GM19397 (cell line): ENCODE data around the gene AGPAT2.

Experiments
- ATAC-seq: cut with Tn5 transposase; IDR thresholded peaks from one replicate; pipeline ENCODE4 v1.9.1; 2021; ENCODE audit warnings: mild to moderate bottlenecking, moderate library complexity; ENCODE audit not compliant: unreplicated experiment

AGPAT2 gene

DNA sequence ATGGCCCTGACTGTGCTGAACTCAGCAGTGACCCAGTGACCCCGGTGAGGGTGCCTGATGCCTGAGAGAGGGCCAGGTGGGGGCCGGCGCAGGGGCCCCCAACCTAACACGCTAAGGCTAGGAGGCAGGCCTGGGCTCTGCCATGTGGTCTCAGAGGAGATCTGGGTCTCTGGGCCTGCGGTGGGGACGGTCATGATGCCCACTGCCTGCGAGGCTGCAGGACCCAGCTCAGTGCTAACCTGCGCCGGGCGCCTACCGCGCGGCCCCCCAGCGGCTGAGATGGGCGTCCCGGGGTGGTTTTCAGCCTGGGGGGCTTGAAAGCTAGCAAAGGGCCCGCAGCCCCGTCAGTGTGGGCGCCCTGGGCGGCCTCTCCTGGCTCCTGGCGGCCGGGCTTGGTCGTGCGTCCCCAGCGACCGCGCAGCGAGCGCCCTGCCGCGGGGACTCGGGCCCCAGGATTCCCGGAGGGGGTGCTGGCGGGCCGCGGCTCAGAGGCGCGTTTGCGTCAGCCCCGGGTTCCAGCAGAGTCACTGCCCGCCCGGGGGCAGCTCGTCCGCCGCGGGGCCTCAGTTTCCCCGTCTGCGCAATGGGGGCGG lies 22.1 kb downstream of the AGPAT2 start:
- ATAC-seq, result no peak

DNA sequence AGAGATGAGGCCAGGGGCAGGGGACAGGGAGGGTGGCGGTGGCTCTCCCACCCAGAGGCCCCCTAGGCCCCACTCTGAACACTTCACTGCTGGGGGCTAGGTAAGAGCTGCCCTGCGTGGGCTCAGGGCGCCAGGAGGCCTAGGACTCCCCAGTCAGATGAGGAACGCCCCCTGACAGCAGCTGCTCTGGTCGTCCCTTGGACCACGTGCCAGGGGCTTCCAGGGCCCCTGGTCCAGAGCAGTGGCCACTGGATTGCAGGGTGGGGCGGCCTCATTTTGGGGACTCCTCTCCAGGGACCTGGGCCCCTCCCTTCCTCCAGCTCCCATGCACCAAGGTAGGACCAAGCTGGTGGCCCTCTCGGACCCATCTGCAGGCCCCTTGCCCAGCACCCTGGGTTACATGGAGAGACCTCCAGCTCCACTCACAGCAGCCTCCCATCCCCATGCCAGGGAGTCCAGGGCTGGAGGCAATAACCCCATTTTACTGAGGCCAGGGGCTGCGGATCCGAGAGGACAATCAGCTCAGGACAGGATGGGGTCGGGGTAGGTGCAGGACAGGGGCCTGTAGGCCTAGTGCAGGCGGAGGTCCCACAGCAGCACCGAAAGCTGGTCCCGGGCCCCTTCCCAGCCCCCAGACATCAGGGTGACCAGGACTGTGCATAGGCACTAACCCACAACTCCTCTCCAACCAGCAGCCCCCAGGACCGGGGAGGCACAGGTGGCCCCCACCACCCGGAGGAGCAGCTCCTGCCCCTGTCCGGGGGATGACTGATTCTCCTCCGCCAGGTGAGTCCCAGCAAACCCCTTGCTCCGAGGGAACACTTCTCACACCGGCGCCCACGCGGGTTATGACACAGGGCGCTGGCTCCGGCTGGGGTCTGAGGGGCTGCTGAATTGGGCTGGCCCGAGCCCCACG lies 23.0 kb downstream of the AGPAT2 start:
- ATAC-seq, result no peak

DNA sequence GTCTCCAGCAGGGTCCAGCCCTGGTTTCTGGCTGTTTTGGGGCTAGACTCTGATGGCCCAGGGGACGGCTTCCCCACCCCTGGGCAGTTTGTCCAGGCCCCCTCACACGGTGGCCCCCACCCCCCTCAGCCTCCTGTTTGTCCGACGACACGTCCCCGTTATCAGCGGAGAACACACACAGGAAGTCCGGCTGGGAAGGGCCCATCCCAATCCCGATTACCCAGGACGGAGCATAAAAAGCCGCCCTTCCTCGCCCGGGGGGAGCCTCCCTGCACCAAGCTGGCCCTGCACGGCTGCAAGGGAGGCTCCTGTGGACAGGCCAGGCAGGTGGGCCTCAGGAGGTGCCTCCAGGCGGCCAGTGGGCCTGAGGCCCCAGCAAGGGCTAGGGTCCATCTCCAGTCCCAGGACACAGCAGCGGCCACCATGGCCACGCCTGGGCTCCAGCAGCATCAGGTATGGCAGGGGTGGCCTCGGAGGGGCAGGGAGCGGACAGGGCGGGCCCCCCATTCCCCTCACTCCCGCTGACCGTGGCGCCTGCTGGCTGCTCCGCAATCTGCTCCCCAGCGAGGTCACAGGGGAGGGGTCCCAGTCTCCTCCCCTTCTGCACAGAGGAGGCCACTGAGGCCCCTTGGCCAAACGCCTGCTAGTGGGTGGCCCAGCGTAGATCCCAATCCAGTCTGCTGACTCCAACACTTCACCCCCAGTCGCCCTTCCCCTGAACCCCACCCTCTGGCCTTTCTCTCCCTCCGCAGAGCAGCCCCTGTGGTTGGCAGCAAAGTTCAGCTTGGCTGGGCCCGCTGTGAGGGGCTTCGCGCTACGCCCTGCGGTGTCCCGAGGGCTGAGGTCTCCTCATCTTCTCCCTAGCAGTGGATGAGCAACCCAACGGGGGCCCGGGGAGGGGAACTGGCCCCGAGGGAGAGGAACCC lies 24.3 kb downstream of the AGPAT2 start, which contains the start of gene EGFL7:
Gene EGFL7 (plus strand): TSS at position 261 of the 926 bp plus-strand sequence. CDS start 5,367 bp downstream, outside the sequence.
- ATAC-seq, result no peak

DNA sequence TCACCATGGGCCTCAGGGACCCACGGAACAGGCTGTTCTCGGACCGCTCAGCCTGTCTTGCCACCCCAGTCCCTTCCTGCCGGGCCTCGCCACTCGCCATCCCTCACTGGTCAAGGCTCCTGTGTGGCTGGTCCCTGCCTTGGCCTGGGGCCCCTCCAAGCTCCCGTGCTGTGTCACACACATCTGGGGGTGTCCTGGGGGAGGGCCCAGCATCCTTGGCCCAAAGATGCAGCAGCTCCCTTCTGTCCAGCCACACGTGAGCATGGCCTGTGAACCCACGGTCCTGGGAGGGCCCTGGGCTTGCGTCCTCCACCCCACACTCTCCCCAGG lies 25.0 kb downstream of the AGPAT2 start:
- no peak for ATAC-seq

DNA sequence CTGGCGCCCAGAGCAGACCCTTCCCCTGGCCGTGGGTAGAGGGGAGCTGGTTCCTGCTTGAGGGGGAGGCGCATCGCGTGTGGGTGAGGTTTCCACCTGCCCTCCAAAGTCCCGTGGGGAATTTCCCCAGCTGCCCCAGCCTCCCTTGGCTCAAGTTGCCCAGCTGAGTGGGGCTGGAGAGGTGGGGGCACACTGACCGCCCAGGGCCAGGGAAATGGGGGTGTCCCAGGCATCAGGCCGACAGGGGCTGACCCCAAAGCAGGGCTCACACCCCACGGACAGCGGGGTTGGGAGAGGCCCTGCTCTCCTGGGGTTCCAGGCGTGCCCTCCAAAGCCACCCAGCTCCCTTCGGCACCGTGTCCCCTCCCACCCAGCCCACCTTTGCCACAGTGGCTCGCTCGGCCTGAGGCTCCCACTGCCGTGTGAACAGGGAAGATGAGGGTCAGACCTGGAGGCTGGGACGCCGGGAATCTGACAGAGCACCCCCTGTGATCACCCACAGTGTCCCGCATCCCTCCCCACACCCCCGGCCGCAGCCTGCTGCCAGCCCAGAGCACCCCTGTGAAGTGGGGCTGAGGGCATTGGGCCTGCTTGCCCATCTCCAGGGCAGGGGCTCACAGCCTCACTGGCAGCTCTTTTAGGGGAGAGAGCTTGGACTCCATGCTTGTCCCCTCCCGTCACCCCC lies 25.5 kb downstream of the AGPAT2 start:
- no peak for ATAC-seq

DNA sequence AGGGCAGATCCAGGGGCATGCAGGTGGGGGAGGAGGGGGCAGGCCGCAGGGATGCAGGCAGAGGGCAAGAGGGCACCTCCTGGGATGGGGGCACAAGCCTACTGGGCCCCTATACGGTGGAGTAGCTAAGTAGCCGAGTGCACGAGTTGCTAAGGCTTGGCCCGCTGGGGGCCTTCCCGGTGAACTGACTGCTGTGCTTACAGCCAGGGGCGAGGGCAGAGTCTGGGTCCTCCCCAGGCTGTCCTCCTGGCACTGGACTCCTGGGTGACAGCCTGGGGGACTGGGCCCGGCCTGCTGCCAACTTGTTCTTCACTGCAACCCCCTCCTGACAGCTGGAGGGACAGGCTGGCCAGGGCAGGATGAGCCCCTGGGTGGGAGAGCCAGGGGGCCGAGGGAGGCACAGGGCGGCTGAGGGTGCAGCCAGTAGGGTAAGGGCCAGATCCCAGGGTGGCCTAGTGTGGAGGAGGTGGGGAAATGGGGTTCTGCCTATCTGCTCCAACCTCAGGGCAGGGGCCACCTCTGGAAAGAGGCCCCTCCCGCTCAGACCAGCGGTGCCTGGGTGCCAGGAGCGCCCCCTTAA lies 26.2 kb downstream of the AGPAT2 start:
- ATAC-seq, result no peak

DNA sequence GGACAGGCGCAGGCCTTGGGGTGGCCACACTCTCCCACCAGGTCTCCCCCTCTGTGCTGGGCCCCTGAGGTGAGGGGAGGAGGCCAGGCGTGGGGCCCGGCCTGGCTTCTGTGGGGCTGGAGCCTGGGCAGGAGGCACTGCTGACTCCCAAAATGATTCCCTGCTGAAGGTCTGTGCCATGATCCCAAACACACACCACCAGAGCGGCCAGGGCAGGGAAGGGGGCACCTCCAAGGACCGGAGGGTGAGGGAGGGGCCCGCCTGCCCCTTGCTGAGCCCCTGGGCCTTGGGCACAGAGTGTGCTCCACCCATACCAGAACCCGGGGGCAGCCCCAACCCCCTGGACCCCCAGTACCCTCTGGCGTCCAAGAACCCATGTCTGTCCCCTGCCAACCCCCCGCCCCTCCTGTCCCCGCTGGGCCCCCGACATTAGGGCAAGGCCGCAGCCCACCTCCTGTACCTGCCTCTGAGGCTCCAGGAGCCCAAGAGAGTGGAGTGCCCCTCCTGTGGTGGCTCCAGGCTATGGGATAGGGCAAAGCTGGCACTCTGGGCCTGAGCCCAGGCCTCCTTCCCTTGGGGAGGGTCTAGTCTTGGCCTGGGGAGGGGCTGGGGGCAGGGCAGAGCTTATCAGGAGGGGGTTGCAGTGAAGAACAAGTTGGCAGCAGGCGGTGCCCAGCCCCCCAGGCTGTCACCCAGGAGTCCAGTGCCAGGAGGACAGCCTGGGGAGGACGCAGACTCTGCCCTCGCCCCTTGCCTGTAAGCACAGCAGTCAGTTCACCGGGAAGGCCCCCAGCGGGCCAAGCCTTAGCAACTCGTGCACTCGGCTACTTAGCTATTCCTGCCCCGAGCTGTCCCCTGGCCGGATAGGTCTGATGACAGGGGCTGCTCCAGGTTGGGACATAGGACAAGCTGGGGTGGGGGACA lies 27.1 kb downstream of the AGPAT2 start:
- ATAC-seq, result no peak

DNA sequence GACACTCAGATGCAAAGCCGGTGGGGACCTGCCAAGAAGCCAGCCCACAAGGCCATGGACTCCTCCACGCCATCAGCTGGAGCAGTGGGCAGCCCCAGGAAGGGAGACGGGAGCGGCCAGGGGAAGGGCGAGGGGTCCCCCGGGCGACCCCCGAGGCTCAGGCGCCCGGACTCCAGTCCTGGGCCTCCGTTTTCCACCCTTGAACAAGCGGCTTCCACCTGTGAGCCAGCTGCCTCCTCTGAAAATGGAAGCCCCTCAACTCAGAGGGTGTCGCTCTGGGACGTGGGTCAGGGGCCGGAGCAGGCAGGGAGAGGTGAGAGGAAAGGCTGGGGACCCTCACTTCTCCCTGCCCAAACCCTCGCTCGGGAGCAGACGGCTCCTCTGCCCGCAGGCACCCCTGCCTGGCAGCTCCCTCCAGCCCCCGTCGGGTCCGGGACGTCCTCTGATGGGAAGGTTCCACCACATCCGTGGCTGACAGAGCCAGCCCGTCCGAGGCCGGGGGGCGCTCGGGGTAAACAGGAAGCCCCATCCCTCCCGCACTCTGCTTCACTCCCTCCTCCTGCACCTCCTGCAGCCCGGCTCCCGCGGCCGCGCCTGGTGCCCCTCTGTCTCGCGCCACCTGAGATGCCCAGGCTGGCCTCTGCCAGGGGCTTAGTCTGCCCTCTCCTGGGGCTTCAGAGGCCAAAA lies 28.3 kb downstream of the AGPAT2 start:
- ATAC-seq, result no peak

DNA sequence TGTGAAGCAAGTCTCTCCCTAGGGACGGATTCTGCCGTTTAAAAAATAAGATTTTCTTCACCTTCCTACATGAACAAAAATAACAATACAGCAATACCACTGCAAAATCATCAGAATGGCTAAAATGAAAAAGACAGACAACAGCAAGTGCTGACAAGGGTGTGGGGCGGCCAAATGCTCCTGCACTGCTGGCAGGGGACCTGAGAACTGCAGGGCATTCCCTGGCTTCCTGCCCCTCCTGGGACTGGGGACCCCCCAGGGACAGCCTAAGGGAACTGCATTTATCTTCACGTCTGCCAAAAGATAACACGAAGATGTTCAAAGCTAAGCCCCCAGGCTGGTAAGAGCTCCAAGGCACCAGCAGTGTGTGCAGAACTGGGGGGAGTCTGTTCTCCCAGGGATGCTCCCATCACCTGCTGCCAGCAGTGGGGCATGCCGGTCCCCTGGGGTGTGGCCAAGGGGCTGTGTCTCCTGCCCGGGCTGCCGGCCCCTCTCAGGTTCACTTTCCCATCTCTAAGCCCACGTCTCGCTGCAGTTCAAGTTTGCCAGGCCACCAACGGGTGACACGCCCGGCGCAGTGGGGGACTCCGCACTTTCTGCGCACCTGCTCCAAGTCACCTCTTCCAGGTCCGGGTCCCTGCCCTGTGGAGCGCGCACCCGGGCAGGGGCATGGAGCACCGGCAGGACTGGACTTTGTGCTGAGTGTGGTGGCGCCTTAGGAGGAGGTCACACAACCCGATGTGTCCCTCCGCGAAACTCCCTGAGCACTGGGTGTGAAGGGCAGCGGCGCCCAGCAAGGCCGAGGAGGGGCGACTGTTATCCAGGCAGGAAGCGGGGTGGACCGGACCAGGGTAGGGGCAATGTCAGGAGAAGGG lies 29.0 kb downstream of the AGPAT2 start:
- ATAC-seq, result no peak

DNA sequence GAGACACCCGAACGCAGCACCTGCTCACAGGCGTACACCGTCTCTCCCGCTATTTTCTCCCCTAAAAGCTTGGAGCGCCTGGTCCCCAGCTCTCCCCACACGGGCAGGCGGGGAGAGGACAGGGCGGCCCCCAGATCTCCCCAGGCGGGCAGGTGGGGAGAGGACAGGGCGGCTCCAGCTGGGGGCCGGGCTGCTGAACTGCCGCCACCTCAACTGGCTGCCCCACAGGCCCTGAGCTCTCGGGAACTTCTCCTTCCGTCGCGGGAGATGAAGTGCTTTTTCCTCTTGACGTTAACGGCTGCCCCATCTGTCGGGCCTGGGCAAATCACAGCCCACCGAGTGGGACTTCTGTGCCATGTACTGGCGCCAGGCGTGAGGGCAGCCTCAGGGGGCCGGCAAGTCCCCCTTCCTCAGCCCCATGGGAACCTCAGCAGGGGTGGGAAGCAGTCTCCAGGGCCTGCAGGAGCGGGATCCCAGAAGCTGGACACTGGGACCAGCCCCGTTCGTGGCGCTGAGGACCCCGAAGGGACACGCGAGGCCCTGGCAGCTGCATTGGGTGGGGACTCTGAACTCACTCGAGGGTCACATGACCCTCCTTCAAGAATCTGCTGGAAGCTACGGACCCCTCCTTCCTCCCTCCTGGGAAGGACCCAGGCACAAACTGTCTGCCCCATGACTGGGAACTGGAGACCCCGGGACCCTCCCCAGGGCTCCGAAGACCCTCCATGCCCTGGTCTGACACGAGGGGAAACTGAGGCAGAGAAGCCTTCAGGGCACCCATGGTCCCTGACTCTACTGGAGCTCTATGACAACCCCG lies 30.3 kb downstream of the AGPAT2 start:
- ATAC-seq, result no peak

DNA sequence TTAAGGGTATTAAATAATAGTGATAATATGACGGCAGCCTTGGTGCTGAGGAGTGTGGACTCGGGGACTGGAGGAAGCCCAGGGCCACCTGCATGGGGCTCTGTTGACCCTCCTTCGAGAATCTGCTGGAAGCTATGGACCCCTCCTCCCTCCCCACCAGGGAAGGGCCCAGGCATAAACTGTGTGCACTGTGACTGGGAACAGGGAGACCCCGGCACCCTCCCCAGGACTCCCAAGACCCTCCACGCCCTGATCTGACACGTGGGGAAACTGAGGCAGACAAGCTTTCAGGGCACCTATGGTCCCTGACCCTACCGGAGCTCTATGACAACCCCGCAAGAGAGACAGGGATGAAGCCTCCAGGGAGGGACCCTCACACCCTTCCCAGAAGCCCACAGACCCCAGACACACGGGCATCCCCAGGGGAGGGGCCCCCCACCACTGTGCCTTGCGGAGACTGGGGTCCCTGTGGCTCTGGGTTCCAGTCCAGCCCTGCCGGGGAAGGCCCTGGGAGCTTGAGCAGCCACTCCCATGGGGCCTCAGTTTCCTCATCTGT lies 31.0 kb downstream of the AGPAT2 start:
- no peak for ATAC-seq

DNA sequence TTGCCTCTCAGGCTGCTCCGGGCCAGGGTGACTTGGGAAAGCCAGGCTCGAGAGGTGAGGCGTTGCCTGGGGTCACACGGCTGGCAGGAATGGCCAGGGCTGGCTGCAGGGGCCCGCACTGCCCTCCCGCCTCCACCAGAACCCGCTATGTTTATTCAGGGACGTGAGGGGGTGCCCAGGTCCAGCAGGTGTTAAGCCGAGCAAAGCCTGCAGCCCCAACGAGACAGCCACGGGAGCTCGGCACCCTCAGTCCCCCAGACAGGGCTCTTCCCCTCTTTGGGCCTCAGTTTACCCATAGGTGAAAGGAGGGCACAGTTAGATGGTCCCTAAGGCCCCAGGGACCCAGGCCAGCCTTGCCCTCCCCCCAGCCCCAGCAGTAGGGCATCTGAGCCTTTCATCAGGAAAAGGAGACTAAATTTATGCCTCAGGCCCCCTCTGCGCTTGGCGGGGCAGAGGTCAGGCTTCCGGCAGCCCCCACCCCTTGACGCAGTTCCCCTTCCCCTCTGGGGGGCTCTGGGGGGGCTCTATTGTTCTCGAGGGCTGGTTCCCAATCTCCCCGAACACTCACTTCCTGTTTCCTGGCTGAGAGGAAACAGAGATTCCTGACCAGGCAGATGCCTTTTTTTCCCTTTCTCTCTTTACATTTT lies 31.6 kb downstream of the AGPAT2 start:
- no peak for ATAC-seq

DNA sequence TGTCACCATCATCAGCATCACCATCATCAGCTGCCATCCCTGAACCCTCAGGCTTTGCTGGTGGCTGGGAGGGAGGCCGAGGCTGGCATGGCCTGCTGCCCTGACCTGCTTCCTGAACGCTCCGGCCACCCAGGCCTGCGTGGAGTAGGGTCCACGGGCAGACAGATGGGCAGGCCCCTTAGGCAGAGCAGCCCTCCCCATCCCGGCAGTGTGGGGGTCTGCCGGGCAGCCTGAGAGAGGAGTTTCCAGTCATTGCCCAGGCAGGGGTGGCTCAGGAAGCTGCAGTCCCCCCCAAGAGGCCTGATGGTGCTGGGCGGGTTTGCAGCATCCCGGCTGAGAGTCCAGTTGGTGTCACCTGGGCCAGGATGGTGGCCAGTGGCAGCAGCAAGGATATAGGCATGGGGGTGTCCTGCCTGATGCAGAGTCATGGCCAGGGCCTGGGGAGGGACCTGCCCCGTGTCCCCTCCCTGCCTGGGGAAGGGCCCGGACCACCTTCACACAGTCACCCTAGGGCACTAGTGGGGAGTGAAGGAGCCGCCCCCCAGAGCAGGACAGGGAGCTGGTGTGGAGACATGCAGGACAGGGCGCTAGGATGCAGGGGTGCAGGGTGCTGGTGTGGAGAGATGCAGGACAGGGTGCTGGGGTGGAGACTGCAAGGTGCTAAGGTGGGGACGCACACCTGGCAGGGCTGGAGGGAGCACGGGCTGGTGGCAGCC lies 32.3 kb downstream of the AGPAT2 start:
- ATAC-seq, result no peak

DNA sequence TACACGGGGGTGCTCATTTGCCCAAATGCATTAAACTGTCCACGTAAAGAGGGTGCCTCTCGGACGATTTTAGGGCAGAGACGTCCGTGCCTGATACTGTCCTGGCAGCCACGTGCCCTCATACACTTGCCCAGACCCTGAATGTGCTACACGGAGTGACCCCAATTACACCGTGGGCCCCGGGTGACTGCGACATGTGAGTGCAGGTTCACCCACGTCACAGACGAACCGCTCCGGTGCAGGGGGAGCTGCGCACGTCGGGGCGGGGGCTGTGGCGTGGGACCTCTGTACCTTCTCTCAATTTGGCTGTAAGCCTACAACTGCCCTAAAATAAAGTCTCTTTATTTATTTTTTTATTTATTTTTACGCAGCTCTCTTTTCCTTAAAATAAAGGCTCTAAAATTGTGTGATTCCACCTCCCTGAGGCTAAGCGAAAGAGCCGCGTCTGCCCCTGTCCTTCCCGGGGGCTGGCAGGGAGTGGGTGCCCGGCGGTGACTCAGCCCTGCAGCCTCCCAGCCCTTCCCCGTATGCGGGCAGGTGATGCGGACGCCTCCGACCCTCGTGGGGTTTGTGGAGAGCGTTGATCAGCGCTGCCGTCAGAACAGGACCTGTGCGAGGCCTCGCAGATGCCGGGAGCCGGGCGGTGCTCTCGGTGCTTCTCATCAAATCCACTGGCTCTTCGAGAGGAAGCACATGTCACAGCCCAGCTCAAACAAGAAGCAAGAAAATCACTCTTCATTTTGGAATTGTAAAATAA lies 33.8 kb downstream of the AGPAT2 start:
- ATAC-seq, result no peak

DNA sequence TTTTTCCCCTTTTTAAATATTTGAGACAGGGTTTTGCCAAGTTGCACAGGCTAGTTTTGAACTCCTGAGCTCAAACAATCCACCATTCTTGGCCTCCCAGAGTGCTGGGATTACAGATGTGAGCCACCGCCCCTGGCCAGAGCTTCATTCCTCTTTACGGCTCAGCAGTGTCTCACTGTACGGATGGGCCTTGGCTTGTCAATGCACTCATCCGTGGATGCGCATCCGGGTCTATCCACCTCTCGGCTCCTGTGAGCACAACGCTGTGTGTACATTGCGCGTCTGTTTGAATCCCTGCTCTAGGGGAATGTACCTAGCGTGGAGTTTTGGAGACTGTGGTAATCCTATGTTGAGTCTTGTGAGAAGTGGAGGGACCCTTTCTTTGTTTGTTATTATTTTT lies 35.4 kb downstream of the AGPAT2 start:
- ATAC-seq, result no peak
